CD8-positive, alpha-beta memory T cell (primary cell): Measurements from ENCODE around the gene H2BK1. TPM values are rescaled to one million over a fixed set of nuclear protein-coding genes. Genes with fewer than 3 reads are reported as not detected.
A peak's percentile ranks its signal among the peaks of the same experiment; 100 is the strongest.

ENCODE experiments used
- CTCF ChIA-PET: fragments of 350-600 bp; sonication (Branson Sonifier 250); formaldehyde crosslinking; loops from one replicate; lab custom pipeline; 2021; ENCODE audit warnings: antibody characterized with exemption; lab: Charles Lee
- POLR2A ChIA-PET: fragments of 350-600 bp; sonication (Branson Sonifier 250); formaldehyde crosslinking; loops from one replicate; lab custom pipeline; 2021; ENCODE audit warnings: antibody characterized with exemption; lab: Charles Lee
- DNase-seq, 5 donors: peaks; one replicate each; pipeline versions ENCODE4 v3.0.0 to v3.0.0-alpha.2; 2020 to 2022; ENCODE audit warnings: mixed read lengths in 1 of 5
- H3K27ac ChIP-seq: one replicate; pipeline ENCODE4 v1.7.0; 2013; ENCODE audit warnings: low read depth, mild to moderate bottlenecking, low read length, moderate library complexity
- H3K27me3 ChIP-seq: 2 replicates; pipeline ENCODE4 v1.7.0; 2013; ENCODE audit warnings: low read length, mild to moderate bottlenecking; ENCODE audit not compliant: insufficient read depth, poor library complexity, severe bottlenecking
- H3K36me3 ChIP-seq: 2 replicates; pipeline ENCODE4 v1.7.0; 2013; ENCODE audit warnings: mild to moderate bottlenecking, low read length, moderate library complexity; ENCODE audit not compliant: insufficient read depth
- H3K4me1 ChIP-seq: 2 replicates; pipeline ENCODE4 v1.7.0; 2013; ENCODE audit warnings: mild to moderate bottlenecking, low read length, moderate library complexity; ENCODE audit not compliant: insufficient read depth
- H3K4me3 ChIP-seq: 2 replicates; pipeline ENCODE4 v1.7.0; 2013; ENCODE audit warnings: mild to moderate bottlenecking, low read length
- H3K9me3 ChIP-seq: 2 replicates; pipeline ENCODE4 v1.7.0; 2013; ENCODE audit warnings: mild to moderate bottlenecking, low read length
- H3K27ac Mint-ChIP-seq, 8 donors: one replicate each; pipeline ENCODE4 v1.8.0; 2020 to 2021; ENCODE audit warnings: mixed read lengths in 8 of 8, mild to moderate bottlenecking in 6 of 8, inconsistent platforms in 3 of 8, moderate library complexity in 3 of 8
- H3K27me3 Mint-ChIP-seq, 2 donors: one replicate each; pipeline ENCODE4 v1.8.0; 2020 to 2021; ENCODE audit warnings: mixed read lengths in 2 of 2, mild to moderate bottlenecking in 1 of 2, moderate library complexity in 1 of 2
- H3K36me3 Mint-ChIP-seq, 3 donors: one replicate each; pipeline ENCODE4 v1.8.0; 2020 to 2021; ENCODE audit warnings: mixed read lengths in 3 of 3, inconsistent platforms in 1 of 3, mild to moderate bottlenecking in 1 of 3
- H3K4me1 Mint-ChIP-seq, 3 donors: one replicate each; pipeline ENCODE4 v1.8.0; 2020 to 2021; ENCODE audit warnings: mixed read lengths in 3 of 3, inconsistent platforms in 1 of 3, mild to moderate bottlenecking in 1 of 3
- H3K4me3 Mint-ChIP-seq, 7 donors: one replicate each; pipeline ENCODE4 v1.8.0; 2020 to 2021; ENCODE audit warnings: mixed read lengths in 7 of 7, mild to moderate bottlenecking in 6 of 7, moderate library complexity in 4 of 7, inconsistent platforms in 2 of 7
- H3K9me3 Mint-ChIP-seq, 5 donors: one replicate each; pipeline ENCODE4 v1.8.0; 2020 to 2022; ENCODE audit warnings: mixed read lengths in 5 of 5, mild to moderate bottlenecking in 3 of 5, moderate library complexity in 2 of 5, inconsistent platforms in 1 of 5
- polyA plus RNA-seq: library from polyadenylated mRNA; unstranded; fragments of 300-500 nt; fragmentation: Illumina TruSeq; gene quantifications from one replicate; pipeline ENCODE4 v1.2.3, GENCODE V29; 2021
- total RNA-seq, 2 experiments: library from RNA; stranded (reverse); gene quantifications; one replicate each; pipeline ENCODE4 v1.2.3, GENCODE V29; 2021

Gene H2BK1
- total and polyA plus RNA-seq, 3 experiments from 2014 or later = 0.57 TPM; not detected in 2

- Histone ChIP-seq H3K4me3 (peak overlapping the region; percentile 43), H3K9me3 (no peaks in the 10 kb centered on the region), H3K27ac (no peak overlapping the region), H3K36me3 (no peaks in the 10 kb centered on the region), H3K27me3 (peaks cover 35% of the 10 kb centered on the region), H3K4me1 (peaks cover 48% of the 10 kb centered on the region)
- POLR2A ChIA-PET = interaction anchor here (0.5 to 1.0 kb wide), 3 partner anchors 15 to 130 kb away, joined by 3 to 6 read pairs (median 4); partner anchors contain the start of genes ABCF2 and CHPF2
- peaks cover 23 to 29% of the 10 kb centered on the region in 2 donors for H3K27me3 Mint-ChIP-seq
- no peak for DNase-seq
- peak overlapping the region; percentile 37 to 92 (median 84) for H3K4me3 Mint-ChIP-seq
- CTCF ChIA-PET = interaction anchor here (1.0 to 1.7 kb wide), 6 partner anchors 8 to 105 kb away, joined by 3 to 7 read pairs (median 4); no protein-coding TSS in a partner anchor
- peaks cover 47 to 76% (median 51%) of the 10 kb centered on the region in 3 donors for H3K4me1 Mint-ChIP-seq
- H3K36me3 Mint-ChIP-seq = no peaks in the 10 kb centered on the region
- peak overlapping the region in 1 of 8 donors; percentile 33 for H3K27ac Mint-ChIP-seq
- no peaks in the 10 kb centered on the region for H3K9me3 Mint-ChIP-seq
Observed at GRCh38 chr7:151247611-151248345, 37.5 kb upstream of the H2BK1 start.

GRCh38 chr7:151246851-151247580, 36.7 kb upstream of the H2BK1 start:
- H3K4me3 Mint-ChIP-seq = peak overlapping the region in 6 of 7 donors; percentile 15 to 85 (median 68)
- H3K9me3 ChIP-seq = no peaks in the 10 kb centered on the region
- peaks cover 43 to 70% (median 44%) of the 10 kb centered on the region in 3 donors for H3K4me1 Mint-ChIP-seq
- no peak for DNase-seq
- ChIA-PET POLR2A (interaction anchor here (0.5 to 1.0 kb wide), 3 partner anchors 15 to 129 kb away, joined by 3 to 6 read pairs (median 4); partner anchors contain the start of genes ABCF2 and CHPF2), CTCF (interaction anchor here (1.0 to 1.7 kb wide), 7 partner anchors 9 to 106 kb away, joined by 3 to 7 read pairs (median 3); no protein-coding TSS in a partner anchor)
- no peaks in the 10 kb centered on the region for H3K9me3 Mint-ChIP-seq
- H3K27me3 Mint-ChIP-seq = peaks cover 17 to 23% of the 10 kb centered on the region in 2 donors
- H3K36me3 ChIP-seq = no peaks in the 10 kb centered on the region
- no peak overlapping the region for H3K4me3 ChIP-seq
- peaks cover 51% of the 10 kb centered on the region for H3K4me1 ChIP-seq
- no peak overlapping the region for H3K27ac ChIP-seq
- peaks cover 35% of the 10 kb centered on the region for H3K27me3 ChIP-seq
- H3K36me3 Mint-ChIP-seq = no peaks in the 10 kb centered on the region
- H3K27ac Mint-ChIP-seq = peak overlapping the region in 2 of 8 donors; percentile 33 to 60

GRCh38 chr7:151246102-151246850, 36.0 kb upstream of the H2BK1 start:
- Mint-ChIP-seq H3K36me3 (no peaks in the 10 kb centered on the region), H3K27ac (no peak overlapping the region), H3K4me1 (peaks cover 42 to 68% (median 44%) of the 10 kb centered on the region in 3 donors), H3K27me3 (peaks cover 17 to 22% of the 10 kb centered on the region in 2 donors), H3K4me3 (peak overlapping the region; percentile 42 to 85 (median 63)), H3K9me3 (no peaks in the 10 kb centered on the region)
- H3K9me3 ChIP-seq = no peaks in the 10 kb centered on the region
- no peak overlapping the region for H3K4me3 ChIP-seq
- no peak overlapping the region for H3K27ac ChIP-seq
- peaks cover 35% of the 10 kb centered on the region for H3K27me3 ChIP-seq
- CTCF ChIA-PET = interaction anchor here (0.7 to 1.2 kb wide), 6 partner anchors 10 to 107 kb away, joined by 3 to 6 read pairs (median 4); no protein-coding TSS in a partner anchor
- DNase-seq = no peak
- no peaks in the 10 kb centered on the region for H3K36me3 ChIP-seq
- H3K4me1 ChIP-seq = peaks cover 49% of the 10 kb centered on the region
- POLR2A ChIA-PET = no interaction called here

DNA sequence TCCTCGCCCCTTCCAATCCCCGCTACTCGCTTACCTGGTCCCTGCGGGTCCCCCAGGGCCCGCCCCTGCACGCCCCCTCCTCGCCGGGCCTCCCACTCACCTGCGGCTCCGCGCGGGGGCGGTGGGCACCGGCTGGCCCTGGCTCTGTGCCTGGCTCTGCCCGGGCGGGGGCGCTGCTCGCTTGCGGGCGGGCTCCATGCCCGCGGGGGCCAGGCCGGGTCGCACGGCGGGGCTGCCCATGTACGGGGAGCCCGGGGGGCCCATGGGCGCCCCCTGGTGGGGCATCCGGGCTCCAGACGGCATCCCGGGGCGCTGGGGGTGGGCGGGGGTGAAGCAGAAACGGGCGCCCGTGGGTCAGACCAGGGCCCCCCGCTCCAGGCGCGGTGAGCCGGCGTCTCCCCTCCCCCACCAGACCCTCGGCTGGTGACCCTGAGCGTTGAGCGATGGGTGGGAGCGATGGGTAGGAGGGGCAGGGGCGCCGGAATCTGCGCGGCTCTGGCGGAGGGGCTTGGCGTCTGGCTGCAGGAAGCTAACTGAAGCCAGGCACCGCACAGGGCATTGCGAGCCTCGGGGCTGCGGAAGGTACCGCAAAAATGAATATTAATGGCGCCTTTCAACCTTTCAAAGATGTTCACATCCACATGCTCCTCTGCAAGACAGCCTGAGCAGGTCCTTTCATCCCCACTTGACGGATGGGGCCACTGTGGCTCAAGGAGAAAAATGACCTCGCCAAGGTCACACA, 35.2 kb upstream of the H2BK1 start:
- ChIA-PET CTCF (interaction anchor here (0.7 to 3.1 kb wide), 8 partner anchors 9 to 122 kb away, joined by 3 to 21 read pairs (median 6); partner anchors contain the start of gene ABCF2), POLR2A (no interaction called here)
- Mint-ChIP-seq H3K27me3 (peaks cover 15 to 18% of the 10 kb centered on the region in 2 donors), H3K9me3 (no peaks in the 10 kb centered on the region), H3K4me3 (peak overlapping the region; percentile 42 to 87 (median 70)), H3K4me1 (peaks cover 35 to 61% (median 37%) of the 10 kb centered on the region in 3 donors), H3K36me3 (no peaks in the 10 kb centered on the region), H3K27ac (no peak overlapping the region)
- Histone ChIP-seq H3K4me3 (no peak overlapping the region), H3K9me3 (no peaks in the 10 kb centered on the region), H3K27me3 (peaks cover 29% of the 10 kb centered on the region), H3K4me1 (peaks cover 42% of the 10 kb centered on the region), H3K27ac (no peak overlapping the region), H3K36me3 (no peaks in the 10 kb centered on the region)
- peak; percentile 68 to 82 (median 69) for DNase-seq

DNA sequence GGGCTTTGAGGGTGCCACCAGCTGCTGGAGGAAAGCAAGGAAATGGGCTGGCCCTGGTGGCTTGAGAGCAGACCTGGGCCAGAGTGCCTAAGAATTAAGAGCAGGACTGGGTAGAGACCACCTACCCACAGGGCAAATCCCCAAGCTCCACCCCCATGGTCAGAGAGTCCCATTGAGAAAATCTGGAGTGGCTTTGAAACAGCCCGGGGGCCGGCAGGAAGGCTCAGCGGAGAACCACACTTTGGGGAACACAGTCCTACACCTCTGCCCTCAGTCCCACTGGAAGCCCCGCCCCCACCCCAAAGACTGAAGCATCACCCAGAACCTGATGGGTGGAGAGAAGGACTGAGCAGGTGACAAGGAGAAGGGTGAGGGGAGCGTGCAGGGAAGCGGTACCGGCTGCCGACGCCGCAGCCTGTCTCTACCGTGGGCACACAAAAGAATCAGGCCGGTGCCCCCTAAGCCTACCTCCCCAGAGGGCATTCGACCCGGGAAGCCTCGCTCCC, 34.6 kb upstream of the H2BK1 start:
- Mint-ChIP-seq H3K9me3 (peaks cover 0 to 2% (median 0%) of the 10 kb centered on the region in 5 donors), H3K27ac (peak overlapping the region in 2 of 8 donors; percentile 27 to 37)

GRCh38 chr7:151244196-151244840, 34.0 kb upstream of the H2BK1 start:
- CTCF ChIA-PET = interaction anchor here (0.6 to 3.3 kb wide), 26 partner anchors 8 to 203 kb away, joined by 3 to 29 read pairs (median 5); partner anchors contain the start of genes ABCF2, CHPF2 and H2BK1
- peaks cover 14% of the 10 kb centered on the region in 2 donors for H3K27me3 Mint-ChIP-seq
- peaks cover 29% of the 10 kb centered on the region for H3K27me3 ChIP-seq
- H3K9me3 Mint-ChIP-seq = peaks cover 0 to 2% (median 0%) of the 10 kb centered on the region in 5 donors
- peaks cover 31 to 53% (median 34%) of the 10 kb centered on the region in 3 donors for H3K4me1 Mint-ChIP-seq
- peak; percentile 47 to 69 (median 48) for DNase-seq
- H3K36me3 Mint-ChIP-seq = peaks cover 0 to 7% (median 0%) of the 10 kb centered on the region in 3 donors
- no peaks in the 10 kb centered on the region for H3K36me3 ChIP-seq
- peak overlapping the region; percentile 63 to 79 (median 74) for H3K4me3 Mint-ChIP-seq
- no peak overlapping the region for H3K4me3 ChIP-seq
- no peak overlapping the region for H3K27ac ChIP-seq
- no peaks in the 10 kb centered on the region for H3K9me3 ChIP-seq
- POLR2A ChIA-PET = interaction anchor here (1.5 to 2.1 kb wide), 2 partner anchors 12 to 17 kb away, joined by 6 to 10 read pairs; partner anchors contain the start of genes ABCF2 and CHPF2
- H3K4me1 ChIP-seq = peaks cover 42% of the 10 kb centered on the region
- peak overlapping the region; percentile 7 to 95 (median 84) for H3K27ac Mint-ChIP-seq

More for the DNA sequence above, 34.6 kb upstream of the H2BK1 start:
- Histone ChIP-seq H3K9me3 (no peaks in the 10 kb centered on the region), H3K4me1 (peaks cover 42% of the 10 kb centered on the region), H3K36me3 (no peaks in the 10 kb centered on the region), H3K27me3 (peaks cover 29% of the 10 kb centered on the region), H3K4me3 (no peak overlapping the region), H3K27ac (no peak overlapping the region)
- no peak for DNase-seq
- ChIA-PET POLR2A (interaction anchor here (1.5 to 2.1 kb wide), 2 partner anchors 13 to 18 kb away, joined by 6 to 10 read pairs; partner anchors contain the start of genes ABCF2 and CHPF2), CTCF (interaction anchor here (0.6 to 3.3 kb wide), 21 partner anchors 11 to 203 kb away, joined by 3 to 29 read pairs (median 5); partner anchors contain the start of genes ABCF2, CHPF2 and H2BK1)
- H3K36me3 Mint-ChIP-seq = peaks cover 0 to 4% (median 0%) of the 10 kb centered on the region in 3 donors
- peak overlapping the region; percentile 68 to 87 (median 74) for H3K4me3 Mint-ChIP-seq
- H3K4me1 Mint-ChIP-seq = peaks cover 32 to 55% (median 35%) of the 10 kb centered on the region in 3 donors
- peaks cover 14 to 15% of the 10 kb centered on the region in 2 donors for H3K27me3 Mint-ChIP-seq
